Measurements from ENCODE around the gene NES. TPM values are rescaled to one million over a fixed set of nuclear protein-coding genes. Genes with fewer than 3 reads are reported as not detected.
"Not testable (repeated sequence)": the region's sequence is repeated elsewhere in the genome, so short reads cannot be mapped to it uniquely, and the experiment has no call there.

NES gene
- total RNA-seq, 1 experiment from 2014 or later: 149 TPM

DNA sequence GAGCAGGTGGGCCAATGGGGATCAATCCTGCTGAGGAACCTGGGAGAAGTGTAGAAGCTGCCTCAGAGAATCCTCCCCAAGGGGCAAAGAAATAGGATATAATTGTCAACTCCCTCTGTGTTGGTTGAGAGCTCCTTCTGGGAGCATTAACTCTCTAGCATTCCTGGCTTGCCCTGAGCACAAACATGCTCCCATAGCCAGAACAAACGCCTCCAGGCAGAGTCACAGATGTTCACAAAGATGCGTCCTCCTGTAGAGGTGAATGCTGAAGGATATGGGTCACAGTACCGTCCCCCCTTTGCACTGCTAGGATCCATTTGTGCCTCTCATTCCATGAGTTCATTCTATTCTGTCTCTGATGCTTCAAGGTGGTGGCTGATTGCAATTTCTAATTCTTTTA, 44.9 kb downstream of the NES start:
- Histone ChIP-seq H3K9me3 (replicated peaks) (no peaks in the 10 kb centered on the region), H3K4me1 (replicated peaks) (no peaks in the 10 kb centered on the region), H3K36me3 (no peaks in the 10 kb centered on the region), H3K27ac (no peak overlapping the region), H3K27me3 (replicated peaks) (peaks cover 51% of the 10 kb centered on the region), H3K4me3 (no peak overlapping the region)
- no peak for DNase-seq (ENCODE audit: low read depth in 1 of 2, low spot score in 2 of 2)

DNA sequence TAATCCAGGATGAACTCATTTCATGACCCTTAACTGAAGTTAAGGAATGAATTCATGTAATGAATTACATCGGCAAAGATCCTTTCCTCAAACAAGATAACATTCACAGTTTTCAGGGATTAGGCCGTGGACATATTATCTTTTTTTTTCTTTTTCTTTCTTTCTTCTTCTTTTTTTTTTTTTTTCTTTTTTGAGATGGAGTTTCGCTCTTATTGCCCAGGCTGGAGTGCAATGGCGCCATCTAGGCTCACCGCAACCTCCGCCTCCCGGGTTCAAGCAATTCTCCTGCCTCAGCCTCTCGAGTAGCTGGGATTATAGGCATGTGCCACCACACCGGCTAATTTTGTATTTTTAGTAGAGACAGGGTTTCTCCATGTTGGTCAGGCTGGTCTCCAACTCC, 46.1 kb downstream of the NES start:
- H3K36me3 ChIP-seq; H3K4me3 ChIP-seq; H3K4me1 ChIP-seq (replicated peaks); H3K9me3 ChIP-seq (replicated peaks); DNase-seq (ENCODE audit: low read depth in 1 of 2, low spot score in 2 of 2); H3K27ac ChIP-seq: not testable (repeated sequence)
- H3K27me3 ChIP-seq (replicated peaks): peaks cover 50% of the 10 kb centered on the region

GRCh38 chr1:156629823-156630449, 47.3 kb downstream of the NES start:
- no peaks in the 10 kb centered on the region for H3K36me3 ChIP-seq
- peaks cover 8% of the 10 kb centered on the region for H3K4me1 ChIP-seq (replicated peaks)
- H3K9me3 ChIP-seq (replicated peaks): 0 out of 2 replicates have a peak, but pooled peaks cover 3% of the 10 kb centered on the region
- peaks cover 62% of the 10 kb centered on the region for H3K27me3 ChIP-seq (replicated peaks)
- no peak for DNase-seq (ENCODE audit: low read depth in 1 of 2, low spot score in 2 of 2)
- H3K27ac ChIP-seq: no peak overlapping the region
- H3K4me3 ChIP-seq: no peak overlapping the region

DNA sequence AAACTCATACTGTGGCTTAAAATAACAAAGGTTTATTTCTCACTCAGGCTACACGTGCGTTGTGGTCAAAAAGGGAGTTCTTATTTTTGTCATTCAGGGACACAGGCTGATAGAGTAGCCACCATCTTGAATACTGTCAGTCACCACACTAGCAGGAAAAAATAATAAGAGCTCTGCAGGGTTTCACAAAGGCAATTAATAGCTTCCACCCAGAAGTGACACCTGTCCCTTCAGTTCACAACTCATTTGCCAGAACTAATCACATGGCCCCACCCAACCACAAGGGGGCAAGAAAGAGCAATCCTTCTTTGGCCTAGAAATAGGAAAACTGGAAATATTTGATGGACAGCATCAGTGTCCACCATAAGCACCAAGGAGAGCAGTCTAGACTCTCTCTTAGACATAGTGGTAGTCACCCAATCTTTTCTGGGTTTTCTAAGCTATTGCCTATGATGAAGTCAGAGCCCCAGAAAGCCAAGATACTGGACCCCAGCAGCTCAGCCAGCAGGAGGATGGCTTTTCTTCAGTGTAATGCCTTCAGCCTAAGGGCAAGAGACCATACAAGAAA, 49.8 kb downstream of the NES start:
- DNase-seq (ENCODE audit: low read depth in 1 of 2, low spot score in 2 of 2): peak in 1 of 2 experiments; percentile 37
- Histone ChIP-seq H3K4me3 (no peak overlapping the region), H3K36me3 (no peaks in the 10 kb centered on the region), H3K4me1 (replicated peaks) (peaks cover 19% of the 10 kb centered on the region), H3K9me3 (replicated peaks) (0 out of 2 replicates have a peak, but pooled peaks cover 4% of the 10 kb centered on the region), H3K27ac (no peak overlapping the region), H3K27me3 (replicated peaks) (peaks cover 73% of the 10 kb centered on the region)

DNA sequence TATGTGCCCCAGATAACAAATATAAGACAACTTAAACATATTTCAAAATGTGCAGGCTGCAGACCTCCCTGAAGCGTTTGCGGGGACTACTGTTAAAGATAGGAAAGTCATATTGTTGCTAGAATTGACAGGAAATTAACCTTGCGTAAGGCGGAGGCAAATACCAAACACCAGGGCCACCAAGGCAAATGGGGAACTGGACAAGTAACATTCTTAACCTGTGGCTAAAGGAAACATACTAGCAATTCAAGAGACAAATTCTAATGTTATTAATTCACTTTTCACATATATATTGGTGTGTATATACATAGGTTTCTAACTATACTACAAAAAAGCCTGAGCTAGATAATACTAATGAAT, 51.1 kb downstream of the NES start:
- H3K27me3 ChIP-seq (replicated peaks): peaks cover 69% of the 10 kb centered on the region
- peaks cover 19% of the 10 kb centered on the region for H3K4me1 ChIP-seq (replicated peaks)
- H3K4me3 ChIP-seq: no peak overlapping the region
- H3K9me3 ChIP-seq (replicated peaks): 0 out of 2 replicates have a peak, but pooled peaks cover 4% of the 10 kb centered on the region
- no peak overlapping the region for H3K27ac ChIP-seq
- H3K36me3 ChIP-seq: no peaks in the 10 kb centered on the region
- DNase-seq (ENCODE audit: low read depth in 1 of 2, low spot score in 2 of 2): no peak

- Histone ChIP-seq H3K27ac (no peak overlapping the region), H3K9me3 (replicated peaks) (0 out of 2 replicates have a peak, but pooled peaks cover 4% of the 10 kb centered on the region), H3K4me3 (no peak overlapping the region), H3K27me3 (replicated peaks) (peaks cover 68% of the 10 kb centered on the region), H3K4me1 (replicated peaks) (peaks cover 19% of the 10 kb centered on the region), H3K36me3 (no peaks in the 10 kb centered on the region)
- DNase-seq (ENCODE audit: low read depth in 1 of 2, low spot score in 2 of 2): peak in 1 of 2 experiments; percentile 45
Observed at GRCh38 chr1:156625436-156626078, 51.6 kb downstream of the NES start.

DNA sequence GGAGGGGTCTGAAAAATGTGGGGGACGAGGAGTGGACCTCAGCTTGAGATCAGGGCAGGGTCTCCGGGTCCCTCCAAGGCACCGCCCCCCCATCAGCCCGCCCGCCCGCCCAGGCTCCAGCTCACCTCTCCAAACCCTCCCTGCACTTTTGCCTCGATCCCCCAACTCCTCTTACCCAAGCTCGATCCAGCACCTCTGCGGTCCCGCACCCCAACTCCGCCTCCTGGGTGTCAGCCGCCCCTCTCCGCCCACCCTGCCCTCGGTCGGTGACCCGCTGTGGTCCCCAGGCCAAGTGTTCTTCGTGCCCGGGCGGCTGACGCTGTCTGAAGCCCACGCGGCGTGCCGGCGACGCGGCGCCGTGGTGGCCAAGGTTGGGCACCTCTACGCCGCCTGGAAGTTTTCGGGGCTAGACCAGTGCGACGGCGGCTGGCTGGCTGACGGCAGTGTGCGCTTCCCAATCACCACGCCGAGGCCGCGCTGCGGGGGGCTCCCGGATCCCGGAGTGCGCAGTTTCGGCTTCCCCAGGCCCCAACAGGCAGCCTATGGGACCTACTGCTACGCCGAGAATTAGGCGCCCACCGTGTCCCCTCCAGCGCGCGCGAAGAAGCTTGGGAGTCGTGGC, 52.3 kb downstream of the NES start:
- Histone ChIP-seq H3K36me3 (no peaks in the 10 kb centered on the region), H3K27me3 (replicated peaks) (peaks cover 68% of the 10 kb centered on the region), H3K9me3 (replicated peaks) (0 out of 2 replicates have a peak, but pooled peaks cover 4% of the 10 kb centered on the region), H3K4me1 (replicated peaks) (peaks cover 19% of the 10 kb centered on the region), H3K4me3 (no peak overlapping the region), H3K27ac (no peak overlapping the region)
- no peak for DNase-seq (ENCODE audit: low read depth in 1 of 2, low spot score in 2 of 2)

GRCh38 chr1:156623946-156624813, 53.0 kb downstream of the NES start:
- peaks cover 70% of the 10 kb centered on the region for H3K27me3 ChIP-seq (replicated peaks)
- no peak overlapping the region for H3K4me3 ChIP-seq
- DNase-seq (ENCODE audit: low read depth in 1 of 2, low spot score in 2 of 2): peak; percentile 37 to 70
- H3K27ac ChIP-seq: no peak overlapping the region
- H3K9me3 ChIP-seq (replicated peaks): 0 out of 2 replicates have a peak, but pooled peaks cover 4% of the 10 kb centered on the region
- H3K4me1 ChIP-seq (replicated peaks): peaks cover 19% of the 10 kb centered on the region
- H3K36me3 ChIP-seq: no peaks in the 10 kb centered on the region

- no peak overlapping the region for H3K27ac ChIP-seq
- no peaks in the 10 kb centered on the region for H3K36me3 ChIP-seq
- H3K27me3 ChIP-seq (replicated peaks): peaks cover 68% of the 10 kb centered on the region
Observed at GRCh38 chr1:156622581-156623297, 54.5 kb downstream of the NES start.

DNA sequence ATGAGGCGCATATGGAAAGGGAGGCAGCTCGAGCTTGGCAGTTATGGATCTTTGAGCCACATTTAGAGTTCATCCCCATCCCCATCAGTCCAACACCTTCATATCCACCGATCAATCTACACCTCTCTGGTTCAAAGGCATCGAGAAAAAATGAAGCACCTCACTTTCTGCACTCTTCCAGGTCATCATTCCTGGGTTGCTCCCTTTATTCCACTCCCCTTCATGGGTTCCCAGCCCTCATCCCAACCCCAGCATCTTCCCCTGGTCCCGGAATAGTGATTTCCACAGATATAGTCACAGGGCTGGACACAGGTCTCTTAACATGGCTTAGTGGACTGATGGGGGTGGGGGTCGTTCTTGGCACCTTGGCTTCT, 57.6 kb downstream of the NES start:
- DNase-seq (ENCODE audit: low read depth in 1 of 2, low spot score in 2 of 2): no peak
- no peak overlapping the region for H3K4me3 ChIP-seq
- peaks cover 64% of the 10 kb centered on the region for H3K27me3 ChIP-seq (replicated peaks)
- H3K4me1 ChIP-seq (replicated peaks): peaks cover 14% of the 10 kb centered on the region
- no peak overlapping the region for H3K27ac ChIP-seq
- no peaks in the 10 kb centered on the region for H3K36me3 ChIP-seq
- H3K9me3 ChIP-seq (replicated peaks): no peaks in the 10 kb centered on the region

More at GRCh38 chr1:156622581-156623297, 54.5 kb downstream of the NES start:
- DNase-seq (ENCODE audit: low read depth in 1 of 2, low spot score in 2 of 2): no peak
- Histone ChIP-seq H3K9me3 (replicated peaks) (0 out of 2 replicates have a peak, but pooled peaks cover 4% of the 10 kb centered on the region), H3K4me1 (replicated peaks) (peaks cover 19% of the 10 kb centered on the region), H3K4me3 (no peak overlapping the region)

- Histone ChIP-seq H3K4me1 (replicated peaks) (peaks cover 8% of the 10 kb centered on the region), H3K36me3 (no peaks in the 10 kb centered on the region), H3K9me3 (replicated peaks) (no peaks in the 10 kb centered on the region), H3K4me3 (no peak within 1 kb of the TSS), H3K27ac (no peak within 1 kb of the TSS), H3K27me3 (replicated peaks) (peaks cover 64% of the 10 kb centered on the region)
- DNase-seq (ENCODE audit: low read depth in 1 of 2, low spot score in 2 of 2): no peak
Observed at GRCh38 chr1:156618853-156619581, 58.2 kb downstream of the NES start, which contains the start of gene HAPLN2. Gene HAPLN2 (plus strand): TSS chr1:156619415. CDS start chr1:156623491, 4,076 bp downstream.
